SK-N-SH treated with all-trans-retinoic acid at 6 μM for 48 hours (cell line): Measurements from ENCODE around the gene SCGB3A1.

Experiments
- ARNTL ChIP-seq: fragments of 450-650 bp; formaldehyde crosslinking; IDR thresholded peaks from 2 replicates; pipeline ENCODE4 v1.5.0; 2020; ENCODE audit warnings: low read depth, mild to moderate bottlenecking, moderate library complexity, borderline replicate concordance
- CSRNP3 ChIP-seq: fragments of 250-450 bp; sonication (Bioruptor Pico); IDR thresholded peaks from 2 replicates; pipeline ENCODE4 v1.5.1; 2021; ENCODE audit warnings: mild to moderate bottlenecking, moderate library complexity
- OSR1 ChIP-seq: fragments of 250-450 bp; sonication (Bioruptor Pico); IDR thresholded peaks from 2 replicates; pipeline ENCODE4 v1.8.0; 2022; ENCODE audit warnings: moderate library complexity, mild to moderate bottlenecking, inconsistent platforms
- PATZ1 ChIP-seq: fragments of 250-450 bp; sonication (Bioruptor Pico); IDR thresholded peaks from 2 replicates; pipeline ENCODE4 v1.8.0; 2020; ENCODE audit warnings: mild to moderate bottlenecking, moderate library complexity, borderline replicate concordance
- SNAI2 ChIP-seq: fragments of 250-450 bp; sonication (Bioruptor Pico); IDR thresholded peaks from 2 replicates; pipeline ENCODE4 v1.5.0; 2020; ENCODE audit warnings: mild to moderate bottlenecking, moderate library complexity
- ZNF565 ChIP-seq: fragments of 450-650 bp; formaldehyde crosslinking; conservative IDR thresholded peaks from 2 replicates; pipeline ENCODE4 v1.5.0; 2020; ENCODE audit warnings: low read depth, mild to moderate bottlenecking, moderate library complexity
- ZNF70 ChIP-seq: fragments of 450-650 bp; formaldehyde crosslinking; IDR thresholded peaks from 2 replicates; pipeline ENCODE4 v1.5.0; 2020; ENCODE audit warnings: mild to moderate bottlenecking, moderate library complexity

- TF ChIP-seq SNAI2 (CRISPR knock-in tag) (no peak), ZNF70 (CRISPR knock-in tag) (no peak), OSR1 (CRISPR knock-in tag) (no peak), ARNTL (CRISPR knock-in tag) (no peak), ZNF565 (CRISPR knock-in tag) (no peak), CSRNP3 (CRISPR knock-in tag) (no peak), PATZ1 (CRISPR knock-in tag) (no peak)
These were observed 31.6 kb upstream of the SCGB3A1 start for GRCh38 chr5:180622910-180623309.
